ENCODE results near the gene ECT2. TPM values are rescaled to one million over a fixed set of nuclear protein-coding genes. Genes with fewer than 3 reads are reported as not detected.
"Not testable (repeated sequence)": the region's sequence is repeated elsewhere in the genome, so short reads cannot be mapped to it uniquely, and the experiment has no call there.

ECT2 gene
- total RNA-seq, 1 donor from 2014 or later = 4.2 TPM

DNA sequence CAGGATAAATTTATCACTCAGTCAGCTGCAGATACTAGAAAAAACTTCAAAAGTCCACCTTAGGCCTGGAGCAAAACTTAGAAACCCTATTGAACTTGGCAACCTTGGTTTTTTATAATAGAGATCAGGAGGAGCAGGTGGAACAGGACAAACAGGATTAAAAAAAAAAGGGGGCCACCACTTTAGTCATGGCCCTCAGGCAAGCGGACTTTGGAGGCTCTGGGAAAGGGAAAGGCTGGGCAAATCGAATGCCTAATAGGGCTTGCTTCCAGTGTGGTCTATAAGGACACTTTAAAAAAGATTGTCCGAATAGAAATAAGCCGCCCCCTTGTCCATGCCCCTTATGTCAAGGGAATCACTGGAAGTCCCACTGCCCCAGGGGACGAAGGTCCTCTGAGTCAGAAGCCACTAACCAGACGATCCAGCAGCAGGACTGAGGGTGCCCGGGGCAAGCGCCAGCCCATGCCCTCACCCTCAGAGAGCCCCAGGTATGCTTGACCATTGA is 27.9 kb upstream of the ECT2 start:
- ATAC-seq (ENCODE audit: poor library complexity); DNase-seq; intact Hi-C loops (cut with DNase I): not testable (repeated sequence)

DNA sequence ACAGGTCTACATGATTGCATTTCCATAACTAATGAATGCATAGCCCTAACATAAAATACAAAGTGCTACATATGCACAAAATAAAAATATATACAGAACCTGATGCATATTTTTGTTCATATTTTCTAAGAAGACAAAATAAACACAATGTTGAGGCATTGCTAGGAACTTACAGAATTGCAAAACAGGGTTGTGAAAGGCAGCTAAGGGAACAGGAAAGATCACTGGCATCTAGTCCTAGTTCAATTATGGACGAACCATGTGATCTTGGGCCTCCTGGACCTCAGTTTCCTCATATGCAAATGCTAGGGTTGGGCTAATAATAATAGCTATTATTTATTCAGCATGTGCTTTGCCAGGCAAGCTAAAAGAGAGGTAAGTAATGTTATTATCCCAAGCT is 24.1 kb upstream of the ECT2 start:
- DNase-seq (no peak), ATAC-seq (ENCODE audit: poor library complexity) (no peak)
- intact Hi-C loops (cut with DNase I) = no loop called here

- intact Hi-C loops (cut with DNase I) = no loop called here
- DNase-seq (no peak), ATAC-seq (ENCODE audit: poor library complexity) (no peak)
These were observed 15.5 kb upstream of the ECT2 start for GRCh38 chr3:172735014-172735413.

DNA sequence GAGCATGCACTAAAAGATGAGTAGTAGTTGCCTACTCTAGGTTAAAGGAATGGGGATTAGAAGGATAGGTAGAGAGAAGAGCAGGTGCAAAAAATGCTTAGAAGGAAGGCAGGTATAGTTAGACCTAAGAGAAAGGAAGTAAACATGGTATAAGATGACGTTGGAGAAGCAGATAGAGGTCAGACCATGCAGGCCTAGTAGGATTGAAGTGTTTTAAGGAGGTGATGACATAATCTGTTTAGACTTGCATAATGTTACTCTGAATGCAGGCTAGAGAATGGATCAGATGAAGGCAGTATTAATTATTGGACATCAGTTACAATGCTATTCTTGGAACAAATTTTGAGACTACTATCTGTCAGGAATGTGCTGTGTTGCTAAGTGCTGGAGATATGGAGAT is 11.1 kb upstream of the ECT2 start:
- DNase-seq (no peak), ATAC-seq (ENCODE audit: poor library complexity) (no peak)
- intact Hi-C loops (cut with DNase I) = no loop called here

GRCh38 chr3:172746475-172746874 is 4.1 kb upstream of the ECT2 start:
- DNase-seq = no peak
- intact Hi-C loops (cut with DNase I) = no loop called here
- no peak for ATAC-seq (ENCODE audit: poor library complexity)

GRCh38 chr3:172749230-172749965 is 1.1 kb upstream of the ECT2 start:
- no peak for DNase-seq
- intact Hi-C loops (cut with DNase I) = no loop called here
- ATAC-seq (ENCODE audit: poor library complexity) = no peak

DNA sequence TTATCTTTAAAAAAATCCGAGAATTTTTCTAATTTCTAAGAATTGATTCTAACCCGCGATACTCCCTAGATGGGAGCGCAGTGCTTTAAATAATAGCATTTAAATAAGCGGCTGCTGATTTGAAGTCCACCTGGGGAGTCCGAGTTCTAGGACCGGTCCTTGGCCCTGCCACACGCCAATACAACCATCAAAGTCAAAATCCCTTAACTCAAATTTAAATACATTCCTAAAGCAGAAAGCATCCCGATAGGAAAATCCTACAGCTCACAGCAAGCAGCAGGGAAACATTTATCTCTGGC is 508 bp upstream of the ECT2 start:
- intact Hi-C loops (cut with DNase I) = no loop called here
- DNase-seq = no peak
- no peak for ATAC-seq (ENCODE audit: poor library complexity)

DNA sequence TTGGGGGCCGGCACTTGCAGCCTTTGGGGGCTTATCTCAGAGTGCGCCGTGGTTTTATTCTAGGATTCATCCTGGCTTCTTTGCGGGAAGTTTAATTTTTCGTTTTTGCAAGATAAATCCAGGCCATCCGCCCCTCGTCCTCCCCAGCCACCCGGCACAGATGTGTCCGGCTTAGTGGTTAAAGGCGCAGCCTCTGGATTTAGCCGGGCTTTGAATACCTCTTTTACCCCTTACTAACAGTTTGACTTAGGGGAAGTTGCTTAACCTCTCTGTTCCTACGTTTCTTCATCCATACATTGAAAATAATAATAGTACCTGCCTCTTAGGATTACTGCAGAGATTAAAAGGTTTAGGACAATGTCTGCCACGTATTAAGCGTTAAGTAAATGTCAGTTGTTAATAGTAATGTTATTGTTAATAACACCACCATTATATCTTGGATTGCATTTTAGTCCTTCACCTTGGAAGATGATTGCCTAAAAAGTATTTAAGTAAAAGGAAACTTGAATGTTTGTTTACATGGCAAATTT is 714 bp downstream of the ECT2 start:
- ATAC-seq (ENCODE audit: poor library complexity) = peak; percentile 19
- intact Hi-C loops (cut with DNase I) = no loop called here
- DNase-seq = no peak

- ATAC-seq (ENCODE audit: poor library complexity) = no peak
- intact Hi-C loops (cut with DNase I) = no loop called here
- no peak for DNase-seq
These were observed 2.1 kb downstream of the ECT2 start for GRCh38 chr3:172752651-172753050.

GRCh38 chr3:172753125-172753524 is 2.6 kb downstream of the ECT2 start:
- DNase-seq (no peak), ATAC-seq (ENCODE audit: poor library complexity) (no peak)
- intact Hi-C loops (cut with DNase I) = no loop called here

GRCh38 chr3:172760416-172760815 is 9.9 kb downstream of the ECT2 start:
- intact Hi-C loops (cut with DNase I); ATAC-seq (ENCODE audit: poor library complexity): not testable (repeated sequence)

GRCh38 chr3:172766241-172766640 is 15.7 kb downstream of the ECT2 start:
- ATAC-seq (ENCODE audit: poor library complexity) (no peak), DNase-seq (no peak)
- intact Hi-C loops (cut with DNase I) = no loop called here

More at GRCh38 chr3:172760416-172760815, 9.9 kb downstream of the ECT2 start:
- not testable (repeated sequence) for DNase-seq

GRCh38 chr3:172766718-172767405 is 16.3 kb downstream of the ECT2 start:
- intact Hi-C loops (cut with DNase I) = no loop called here
- no peak for ATAC-seq (ENCODE audit: poor library complexity)
- DNase-seq = no peak

DNA sequence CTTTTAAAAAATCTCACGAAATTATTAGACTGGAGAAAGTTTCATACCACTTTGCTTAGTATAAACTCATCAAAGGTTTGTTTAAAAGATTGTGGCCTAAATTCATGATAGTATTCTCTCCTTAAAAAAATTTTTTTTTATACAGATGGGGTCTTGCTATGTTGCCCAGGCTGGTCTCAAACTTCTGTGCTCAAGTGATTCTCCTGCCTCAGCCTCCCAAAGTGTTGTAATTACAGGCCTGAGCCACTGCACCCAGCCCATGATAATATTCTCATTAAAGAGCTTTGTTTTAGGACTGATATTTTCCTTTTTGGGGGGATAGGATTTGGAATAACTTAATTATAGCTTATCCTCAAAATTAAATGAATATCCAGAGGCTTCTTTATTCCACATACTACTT is 19.9 kb downstream of the ECT2 start:
- no peak for DNase-seq
- intact Hi-C loops (cut with DNase I) = no loop called here

DNA sequence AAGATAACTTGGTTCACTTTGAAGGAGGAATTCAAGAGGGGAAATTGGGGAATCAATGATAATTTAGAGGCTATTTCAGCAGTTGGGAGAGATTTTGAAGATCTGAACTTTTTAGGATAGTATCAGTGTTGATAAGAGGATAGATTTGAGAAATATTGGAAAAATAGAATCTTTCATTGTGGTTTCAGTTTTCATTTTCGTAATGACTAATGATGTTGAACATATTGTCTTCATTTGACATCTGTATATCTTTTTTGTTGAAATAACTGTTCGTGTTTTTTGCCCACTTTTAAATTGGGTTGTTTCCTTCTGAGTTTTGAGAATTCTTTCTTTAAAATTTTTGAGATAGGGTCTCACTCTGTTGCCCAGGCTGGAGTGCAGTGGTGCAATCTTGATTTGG is 21.1 kb downstream of the ECT2 start:
- intact Hi-C loops (cut with DNase I) = no loop called here
- no peak for ATAC-seq (ENCODE audit: poor library complexity)
- no peak for DNase-seq

More for the DNA sequence above, 19.9 kb downstream of the ECT2 start:
- no peak for ATAC-seq (ENCODE audit: poor library complexity)

DNA sequence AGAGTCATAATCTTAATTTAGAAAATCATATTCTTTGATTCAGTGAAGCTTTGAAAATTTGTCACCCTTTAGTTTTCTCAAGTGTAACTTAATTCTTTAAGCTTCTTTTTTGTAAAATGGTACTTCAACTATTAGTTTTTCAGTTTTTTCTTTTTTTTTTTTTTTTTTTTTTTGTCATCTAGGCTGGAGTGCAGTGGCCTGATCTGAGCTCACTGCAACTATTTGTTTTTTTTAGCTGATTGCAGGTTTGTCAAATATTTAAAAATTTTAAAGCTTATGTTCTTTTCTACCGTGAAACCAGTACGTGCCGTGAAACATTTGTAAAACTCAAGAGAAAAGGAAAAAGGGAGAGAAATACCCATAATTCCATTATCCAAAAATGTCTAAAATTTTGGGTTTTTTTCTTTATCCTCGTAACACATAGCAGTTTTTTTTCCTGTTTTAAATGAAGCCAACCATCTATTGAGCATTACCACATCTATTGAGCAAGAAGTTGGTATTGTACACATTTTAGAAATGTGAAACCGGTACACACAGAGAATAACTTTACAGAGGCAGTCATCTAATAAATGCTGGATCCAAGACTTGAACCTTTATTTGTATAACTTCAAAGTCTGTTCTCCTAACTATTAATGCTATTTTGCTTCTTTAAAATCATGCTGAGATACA is 25.7 kb downstream of the ECT2 start:
- intact Hi-C loops (cut with DNase I) = no loop called here
- ATAC-seq (ENCODE audit: poor library complexity) (no peak), DNase-seq (no peak)

- DNase-seq (no peak), ATAC-seq (ENCODE audit: poor library complexity) (no peak)
- intact Hi-C loops (cut with DNase I) = no loop called here
These were observed 27.4 kb downstream of the ECT2 start for GRCh38 chr3:172777901-172778300.

DNA sequence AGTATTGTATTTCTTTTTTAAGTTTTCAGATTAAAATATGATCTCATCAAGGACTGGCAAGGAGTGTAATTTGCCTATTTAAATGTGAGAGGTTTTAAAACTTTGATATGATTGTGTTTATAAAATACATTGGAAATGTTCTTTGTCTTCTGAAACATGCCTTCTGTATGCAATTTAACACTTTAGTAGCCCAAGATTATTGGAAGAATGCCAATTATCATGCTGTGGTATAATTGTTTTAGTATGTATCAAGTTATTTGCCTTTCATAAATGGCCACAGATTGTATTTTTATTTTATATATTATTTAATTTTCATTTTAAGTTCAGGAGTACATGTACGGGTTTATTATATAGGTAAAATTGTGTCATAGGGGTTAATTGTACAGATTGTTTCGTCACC is 31.7 kb downstream of the ECT2 start:
- ATAC-seq (ENCODE audit: poor library complexity) (no peak), DNase-seq (no peak)
- intact Hi-C loops (cut with DNase I) = no loop called here

GRCh38 chr3:172786036-172786435 is 35.5 kb downstream of the ECT2 start:
- ATAC-seq (ENCODE audit: poor library complexity) = no peak
- DNase-seq = no peak
- intact Hi-C loops (cut with DNase I) = no loop called here

- no peak for ATAC-seq (ENCODE audit: poor library complexity)
- DNase-seq = no peak
- intact Hi-C loops (cut with DNase I) = no loop called here
These were observed 36.5 kb downstream of the ECT2 start for GRCh38 chr3:172787019-172787418.

All from Right ventricle myocardium superior (tissue), 1 donor.